Dedifferentiated amniotic fluid mesenchymal stem cell (primary cell): Measurements from ENCODE around the gene MAP4K3.
"Not testable (repeated sequence)": the region's sequence is repeated elsewhere in the genome, so short reads cannot be mapped to it uniquely, and the experiment has no call there.

Source experiments
- DNase-seq: peaks from one replicate; pipeline ENCODE4 v3.0.0-alpha.2; 2016; ENCODE audit errors: extremely low spot score

MAP4K3 gene

DNA sequence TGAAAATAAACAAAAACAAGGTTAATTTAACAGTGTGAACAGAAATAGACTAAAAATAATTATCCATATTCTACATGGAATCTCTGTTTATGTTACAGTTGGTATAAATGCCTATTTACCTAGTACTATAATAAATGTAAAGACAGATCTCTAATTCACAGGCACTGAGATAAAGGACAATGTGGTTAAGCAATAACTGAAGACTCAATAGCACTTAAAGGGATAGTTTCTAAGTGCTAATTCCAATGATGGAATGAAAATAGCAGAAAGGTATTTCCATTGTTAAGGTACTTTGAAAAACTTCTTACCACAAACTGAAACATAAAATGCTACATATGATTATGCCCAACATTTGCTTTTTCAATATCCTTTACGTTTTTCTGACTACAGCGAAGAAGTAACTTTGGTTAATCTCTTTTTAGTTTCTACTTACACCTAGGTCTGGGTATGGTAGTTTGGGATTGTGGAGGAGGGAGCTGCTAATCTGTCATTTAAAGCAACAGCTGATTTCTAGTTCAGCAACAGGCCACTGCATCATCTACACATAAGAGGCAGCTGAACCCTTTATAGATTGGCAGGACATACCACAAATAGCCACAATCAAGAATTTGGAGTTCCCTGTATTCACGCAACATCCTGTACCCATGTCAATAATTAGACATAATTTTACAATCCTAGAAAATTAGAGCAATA lies 27.2 kb downstream of the MAP4K3 start:
- DNase-seq, result no peak

DNA sequence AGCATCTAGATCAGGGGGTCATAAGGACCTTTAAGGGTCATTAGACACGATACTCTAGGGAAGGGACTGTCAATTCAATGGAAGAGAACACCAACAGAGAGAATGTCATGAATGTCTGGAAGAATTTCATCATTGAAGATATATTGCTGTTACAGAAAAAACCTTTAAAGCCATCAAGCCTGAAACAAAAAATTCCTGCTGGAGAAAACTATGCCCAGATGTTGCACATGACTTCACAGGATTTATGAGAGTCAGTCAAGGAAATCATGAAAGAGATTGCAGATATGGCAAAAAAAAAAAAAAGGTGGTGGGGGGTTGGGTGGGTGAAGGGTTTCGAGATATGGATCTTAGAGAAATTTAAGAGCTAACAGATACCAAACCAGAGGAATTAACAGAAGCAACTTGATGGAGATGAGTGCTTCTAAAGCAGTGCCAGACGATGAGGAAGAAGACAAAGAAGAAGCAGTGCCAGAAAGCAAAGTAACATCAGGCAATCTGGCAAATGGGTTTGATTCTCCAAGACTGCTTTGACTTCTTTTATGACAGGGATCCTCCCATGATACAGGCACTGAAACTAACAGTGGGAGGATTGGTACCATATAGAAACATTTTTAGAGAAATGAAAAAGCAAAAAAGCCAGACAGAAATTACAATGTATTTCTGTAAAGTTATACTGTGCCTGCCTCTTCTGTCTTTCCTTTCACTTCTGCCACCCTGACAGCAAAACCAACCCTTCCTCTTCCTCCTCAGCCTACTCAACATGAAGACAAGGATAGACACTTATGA lies 28.5 kb downstream of the MAP4K3 start:
- peak; percentile 49 for DNase-seq

DNA sequence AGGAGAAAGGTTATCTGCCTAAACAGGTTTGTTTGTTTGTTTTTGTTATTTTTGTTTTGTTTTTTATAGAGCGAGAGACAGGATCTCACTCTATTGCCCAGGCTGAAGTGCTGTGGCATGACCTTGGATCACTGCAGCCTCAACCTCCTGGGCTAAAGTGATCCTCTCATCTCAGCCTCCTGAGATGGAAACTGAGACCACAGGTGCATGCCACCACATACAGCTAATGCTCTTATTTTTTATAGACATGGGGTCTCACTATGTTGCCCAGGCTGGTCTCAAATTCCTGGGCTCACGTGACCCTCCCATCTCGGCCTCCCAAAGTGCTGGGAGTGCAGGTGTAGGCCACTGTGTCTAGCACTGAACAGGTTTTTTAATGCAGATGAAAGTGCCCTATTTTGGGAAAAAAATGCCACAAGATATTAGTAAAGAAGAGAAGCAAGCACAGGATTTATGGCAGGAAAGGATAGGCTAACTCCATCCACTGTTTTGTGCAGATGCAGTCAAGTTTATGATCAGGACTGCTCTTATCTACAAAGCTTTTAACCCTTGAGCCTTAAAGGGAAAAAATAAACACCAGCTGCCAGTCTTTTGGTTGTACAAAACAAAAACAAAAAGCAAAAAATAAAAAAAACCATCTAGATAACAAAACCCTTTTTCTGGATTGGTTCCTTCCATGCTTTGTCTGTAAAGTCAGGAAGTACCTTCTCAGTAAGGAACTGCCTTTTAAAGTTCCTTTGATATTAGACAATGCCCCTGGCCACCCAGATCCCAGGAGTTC lies 29.4 kb downstream of the MAP4K3 start:
- no peak for DNase-seq

DNA sequence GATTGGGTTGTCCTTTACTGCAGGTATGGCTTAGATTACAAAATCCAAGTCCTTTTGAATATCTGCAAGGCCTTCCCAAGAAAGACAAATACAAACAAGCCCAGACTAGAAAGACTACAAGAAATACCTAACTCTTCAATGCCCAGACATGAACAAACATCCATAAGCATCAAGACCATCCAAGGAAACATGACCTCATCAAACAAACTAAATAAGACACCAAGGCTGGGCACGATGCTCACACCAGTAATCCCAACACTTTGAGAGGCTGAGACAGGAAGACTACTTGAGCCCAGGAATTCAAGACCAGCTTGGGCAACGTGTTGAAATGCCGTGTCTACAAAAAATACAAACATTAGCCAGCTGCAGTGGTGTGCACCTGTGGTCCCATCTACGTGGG lies 31.7 kb downstream of the MAP4K3 start:
- no peak for DNase-seq

DNA sequence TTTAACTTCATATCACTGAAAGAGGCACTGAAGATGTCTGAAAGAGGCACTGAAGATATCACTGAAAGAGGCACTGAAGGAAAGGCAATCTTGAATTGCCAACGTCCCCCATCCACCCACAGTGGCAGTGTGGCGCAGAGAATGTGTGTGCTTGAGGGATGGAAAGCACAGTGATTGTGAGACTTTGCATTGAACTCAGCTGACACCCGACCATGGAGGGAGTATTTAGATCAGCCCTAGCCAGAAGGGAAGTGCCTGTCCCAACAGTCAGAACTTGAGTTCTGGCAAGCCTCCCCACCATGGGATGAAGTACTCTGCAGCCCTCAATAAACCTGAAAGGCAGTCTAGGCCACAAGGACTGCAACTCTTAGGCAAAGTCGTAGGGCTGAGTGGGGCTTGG lies 33.8 kb downstream of the MAP4K3 start:
- DNase-seq, result no peak

DNA sequence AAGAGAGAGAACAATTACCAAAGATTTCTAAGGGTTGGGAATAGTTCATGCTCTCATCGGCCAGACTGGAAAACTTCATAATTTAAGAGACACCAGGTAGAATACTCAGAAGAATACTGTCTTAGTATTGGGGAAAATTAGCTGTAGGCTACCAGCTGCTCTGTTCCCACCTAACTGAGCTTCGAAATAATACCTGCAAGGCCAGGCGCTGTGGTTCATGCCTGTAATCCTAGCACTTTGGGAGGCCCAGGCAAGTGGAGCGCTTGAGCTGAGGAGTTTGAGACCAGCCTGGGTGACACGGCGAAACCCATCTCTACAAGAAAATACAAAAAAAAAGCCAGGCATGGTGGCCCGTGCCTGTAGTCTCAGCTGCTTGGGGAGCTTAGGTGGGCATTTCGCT lies 35.8 kb downstream of the MAP4K3 start:
- no peak for DNase-seq

DNA sequence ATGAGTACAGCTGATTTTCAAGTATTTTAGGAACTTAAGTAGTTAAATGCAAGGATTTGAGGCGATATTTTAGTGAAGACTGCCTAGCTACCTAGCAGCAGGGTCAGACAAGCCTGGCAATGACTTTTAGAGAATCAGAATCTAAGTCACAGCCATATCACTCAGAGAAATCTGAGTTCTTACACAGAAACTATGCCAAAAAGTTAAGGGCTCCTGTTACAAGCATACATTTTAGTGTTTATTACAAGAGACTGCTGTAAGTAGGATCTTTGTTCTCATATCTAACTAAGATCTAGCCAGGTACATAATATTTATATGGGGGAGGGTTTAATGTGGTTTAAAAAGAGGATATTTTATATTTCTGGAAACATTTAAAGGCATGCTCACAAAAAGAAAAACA lies 37.5 kb downstream of the MAP4K3 start:
- DNase-seq, result no peak

DNA sequence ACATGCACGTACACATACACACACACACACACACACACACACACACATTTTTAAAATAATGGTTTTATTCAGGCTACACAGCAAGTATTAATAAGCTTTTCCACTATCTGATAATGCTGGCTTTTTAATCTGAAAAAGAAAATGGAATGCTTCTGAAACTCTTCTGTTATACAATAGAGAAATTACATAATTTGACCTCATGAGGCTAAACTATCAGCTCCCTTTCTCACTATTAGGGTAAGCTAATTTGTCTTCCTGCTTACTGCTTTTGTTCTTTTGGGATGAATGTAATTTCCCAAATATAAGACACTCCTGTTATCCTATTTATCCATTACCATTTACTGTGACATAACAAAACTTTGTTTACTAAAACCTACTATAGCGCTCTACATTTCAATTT lies 41.8 kb downstream of the MAP4K3 start:
- DNase-seq, result no peak

DNA sequence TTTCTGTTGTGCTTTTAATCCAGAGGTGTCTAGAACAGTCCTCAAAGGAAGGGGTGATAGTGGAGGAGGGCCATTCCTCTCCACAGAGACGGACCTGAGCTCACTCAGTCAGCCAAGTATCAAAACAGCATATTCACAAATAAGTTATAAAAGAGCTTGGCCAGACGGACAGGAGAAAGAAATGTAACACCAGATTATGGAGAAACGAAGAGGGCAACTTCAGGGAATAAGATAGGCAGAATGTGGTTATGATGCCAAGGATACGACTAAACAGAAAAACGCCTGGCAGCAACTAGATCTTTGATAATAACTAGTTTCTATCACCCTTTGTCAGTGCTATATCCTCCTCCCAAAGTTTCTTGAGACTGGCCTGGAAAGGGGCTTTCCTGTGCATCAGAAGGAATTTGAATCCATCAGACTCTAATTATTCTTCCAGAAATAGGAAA lies 42.5 kb downstream of the MAP4K3 start:
- no peak for DNase-seq

DNA sequence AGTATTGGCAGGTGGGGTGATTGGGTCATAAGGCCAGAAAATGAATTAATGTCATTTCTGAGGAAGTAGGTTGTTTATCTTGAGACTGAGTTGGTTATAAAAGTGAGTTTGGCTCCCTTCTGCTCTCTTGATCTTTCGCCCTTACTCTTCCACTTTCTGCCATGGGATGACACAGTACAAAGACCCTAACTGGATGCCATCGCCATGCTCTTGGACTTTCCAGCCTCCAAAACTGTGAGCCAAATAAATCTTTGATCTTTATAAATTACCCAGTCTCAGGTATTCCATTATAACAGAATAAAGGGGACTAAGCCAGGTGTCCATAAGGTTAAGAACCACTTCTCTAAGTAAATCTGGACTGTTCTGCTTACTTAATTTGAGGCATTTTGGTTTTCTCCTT lies 44.4 kb downstream of the MAP4K3 start:
- DNase-seq, result no peak

DNA sequence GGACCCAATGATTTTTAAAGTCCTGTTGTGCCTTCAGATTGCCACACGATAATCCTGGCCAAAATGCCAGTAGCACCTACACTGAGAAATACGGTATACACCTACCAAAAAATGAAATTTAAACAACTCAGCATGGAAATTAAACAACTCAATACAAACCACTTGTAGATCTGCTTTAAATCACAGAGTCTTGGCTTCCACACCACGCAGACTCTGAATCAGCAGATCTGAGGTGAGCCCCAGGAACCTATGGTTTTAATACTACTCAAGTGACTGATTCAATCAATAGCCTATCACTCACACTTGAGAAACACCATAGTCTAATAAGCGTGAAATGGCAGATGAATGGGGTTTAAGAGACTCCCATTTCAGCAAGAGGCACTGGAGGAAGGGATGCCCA lies 46.9 kb downstream of the MAP4K3 start:
- DNase-seq, result no peak

DNA sequence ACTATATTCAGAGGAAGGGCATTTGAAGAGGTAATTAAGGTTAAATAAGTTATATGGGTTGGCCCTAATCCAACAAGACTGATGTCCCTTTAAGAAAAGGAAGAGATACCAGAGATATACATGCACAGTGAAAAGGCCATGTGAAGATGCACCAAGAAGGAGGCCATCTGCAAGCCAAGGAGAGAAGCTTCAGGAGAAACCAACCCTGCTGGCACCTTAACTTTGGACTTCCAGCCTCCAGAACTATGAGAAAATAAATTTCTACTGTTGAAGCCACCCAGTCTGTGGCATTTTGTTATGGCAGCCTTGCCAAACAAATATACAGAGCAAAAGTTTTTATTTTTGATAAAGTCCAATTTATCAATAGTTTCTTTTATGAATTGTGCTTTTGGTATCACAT lies 51.0 kb downstream of the MAP4K3 start:
- DNase-seq, result no peak

DNA sequence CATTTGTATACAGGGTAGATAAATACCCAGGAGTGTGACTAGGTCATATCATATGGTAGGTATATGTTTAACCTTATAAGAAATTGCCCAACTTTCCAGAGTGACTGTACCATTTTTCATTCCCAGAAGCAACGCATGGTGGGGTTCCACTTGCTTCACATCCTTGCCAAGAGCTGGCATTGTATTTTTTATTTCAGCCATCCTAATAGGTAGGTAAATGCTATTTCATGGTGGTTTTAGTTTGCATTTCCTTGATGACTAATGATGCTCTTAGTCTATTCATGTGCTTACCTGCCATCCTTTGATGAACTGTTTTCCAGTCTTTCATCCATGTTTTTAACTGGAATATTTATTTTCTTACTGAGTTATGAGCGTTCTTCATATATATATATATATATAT lies 51.9 kb downstream of the MAP4K3 start:
- DNase-seq, result no peak

DNA sequence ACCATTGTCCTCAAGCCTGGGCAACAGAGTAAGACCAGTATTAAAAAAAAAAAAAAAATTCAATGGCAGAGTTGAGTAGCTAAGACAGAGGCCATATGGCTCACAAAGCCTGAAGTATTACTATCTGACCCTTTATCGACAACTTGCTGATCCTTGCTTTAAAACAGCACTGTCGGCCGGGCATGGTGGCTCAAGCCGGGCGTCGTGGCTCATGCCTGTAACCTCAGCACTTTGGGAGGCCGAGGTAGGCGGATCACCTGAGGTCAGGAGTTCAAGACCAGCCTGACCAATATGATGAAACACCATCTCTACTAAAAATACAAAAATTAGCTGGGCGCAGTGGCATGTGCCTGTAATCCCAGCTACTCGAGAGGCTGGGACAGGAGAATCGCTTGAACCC lies 53.0 kb downstream of the MAP4K3 start:
- not testable (repeated sequence) for DNase-seq

DNA sequence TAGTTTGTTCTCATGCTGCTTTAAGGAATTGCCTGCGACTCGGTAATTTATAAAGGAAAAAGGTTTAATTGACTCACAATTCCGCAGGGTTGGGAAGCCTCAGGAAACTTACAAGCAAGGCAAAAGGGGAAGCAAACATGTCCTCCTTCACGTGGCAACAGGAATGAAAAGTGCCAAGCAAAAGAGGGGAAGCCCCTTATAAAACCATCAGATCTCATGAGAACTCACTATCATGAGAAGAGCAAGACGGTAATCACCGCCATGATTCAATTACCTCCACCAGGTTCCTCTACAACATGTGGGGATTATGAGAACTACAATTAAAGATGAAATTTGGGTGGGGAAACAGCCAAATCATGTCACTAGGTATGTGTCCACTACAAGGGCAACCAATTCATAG lies 53.9 kb downstream of the MAP4K3 start:
- DNase-seq, result no peak

DNA sequence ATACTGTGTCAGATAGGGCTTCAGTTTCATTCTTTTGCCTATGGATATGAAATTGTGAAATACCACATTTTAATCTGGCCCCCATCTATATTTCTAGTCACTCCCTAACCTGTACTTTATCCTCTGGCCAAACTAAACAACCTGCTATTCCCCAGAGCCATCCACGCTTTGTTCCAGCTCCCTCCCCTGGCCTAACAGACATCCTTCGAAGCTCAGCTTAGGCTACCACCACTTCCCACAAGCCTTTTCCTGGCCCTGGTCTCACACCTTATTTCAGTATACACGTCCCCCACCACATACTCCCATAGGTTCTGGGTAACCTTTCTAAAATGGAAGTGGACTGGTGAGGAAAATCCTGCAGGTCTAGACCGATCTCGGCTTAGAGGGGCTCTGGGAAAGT lies 55.4 kb downstream of the MAP4K3 start:
- DNase-seq, result no peak

DNA sequence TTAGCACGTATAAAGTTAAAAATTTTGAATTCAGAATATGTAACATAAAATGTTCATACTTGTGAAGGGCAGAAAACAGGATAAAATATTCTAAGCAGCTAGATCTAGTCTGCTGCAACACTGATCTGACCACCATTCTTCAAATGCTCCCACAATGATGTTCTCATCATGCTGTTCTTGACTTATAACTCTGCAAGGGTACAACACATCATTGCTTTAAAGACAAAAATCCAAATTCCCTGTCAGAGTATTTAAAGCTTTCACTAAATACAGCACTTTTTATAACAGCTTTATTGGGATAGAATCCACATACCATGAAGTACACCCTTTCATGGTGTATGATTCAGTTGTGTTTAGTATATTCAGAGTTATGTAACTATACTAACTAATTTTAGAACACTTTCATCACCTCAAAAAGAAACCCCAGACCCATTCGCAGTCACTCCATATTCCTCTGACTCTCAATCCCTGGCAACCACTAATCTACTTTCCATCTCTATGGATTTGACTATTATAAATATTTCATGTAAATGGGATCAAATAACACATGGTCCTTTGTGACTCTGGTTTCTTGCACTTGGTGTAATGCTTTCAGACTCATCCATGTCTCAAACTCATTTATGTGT lies 56.4 kb downstream of the MAP4K3 start:
- peak; percentile 19 for DNase-seq

DNA sequence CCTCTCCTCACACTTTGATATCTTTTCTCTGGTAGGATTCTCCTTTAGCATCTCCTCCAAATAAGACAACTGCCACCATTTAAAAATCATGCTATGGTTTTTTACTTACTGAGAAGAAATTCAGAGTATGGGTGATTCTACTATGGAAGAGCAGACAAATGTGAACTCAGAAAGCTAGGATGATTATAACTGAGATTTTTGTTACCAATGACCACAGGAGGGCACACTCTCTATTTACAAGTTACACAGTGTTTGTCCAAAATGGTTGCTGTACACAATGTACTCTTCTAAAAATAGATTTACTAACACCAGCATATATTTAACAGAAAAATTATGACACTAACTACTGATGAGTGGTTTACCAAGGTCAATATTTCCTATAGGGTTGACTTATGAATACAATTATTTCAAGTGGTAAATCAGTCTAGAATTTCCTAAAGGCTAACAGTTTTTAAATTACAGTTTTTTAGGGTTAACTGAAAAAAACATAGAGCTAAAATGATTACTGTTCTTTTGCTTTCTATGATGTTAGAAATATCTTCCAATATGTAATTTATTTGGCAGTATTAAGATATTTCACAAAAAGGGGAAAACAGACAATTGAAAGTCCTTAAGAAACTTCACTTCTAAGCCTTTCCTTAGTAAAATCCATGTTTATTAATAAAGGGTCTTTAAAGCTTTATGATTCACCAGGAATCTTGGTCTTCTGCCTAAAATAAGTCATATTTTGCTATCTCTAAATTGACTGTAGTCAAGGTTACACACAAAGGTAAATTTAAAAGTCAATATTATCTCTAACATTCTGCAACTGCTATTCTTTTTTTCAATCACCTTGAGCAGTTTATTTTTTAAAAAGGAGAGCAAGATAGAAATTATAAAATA lies 57.2 kb downstream of the MAP4K3 start:
- DNase-seq, result peak; percentile 72

DNA sequence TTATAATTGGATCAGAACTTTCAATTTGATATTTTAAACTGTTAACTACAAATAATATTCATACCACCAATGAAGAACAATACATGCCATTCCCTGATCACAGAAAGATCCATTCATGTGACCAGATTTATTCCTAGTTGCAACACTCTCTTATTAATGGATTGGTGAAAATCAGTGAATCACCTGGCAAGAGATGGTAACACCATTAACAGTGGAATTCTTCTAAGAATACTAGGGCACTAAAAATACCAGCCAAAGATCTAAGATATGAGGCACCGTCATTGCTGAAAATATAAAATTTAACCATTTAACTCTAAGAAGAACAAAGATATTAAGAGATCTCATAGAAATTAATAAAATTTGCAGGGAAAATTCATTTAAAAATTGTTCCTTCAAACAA lies 58.1 kb downstream of the MAP4K3 start:
- DNase-seq, result no peak

DNA sequence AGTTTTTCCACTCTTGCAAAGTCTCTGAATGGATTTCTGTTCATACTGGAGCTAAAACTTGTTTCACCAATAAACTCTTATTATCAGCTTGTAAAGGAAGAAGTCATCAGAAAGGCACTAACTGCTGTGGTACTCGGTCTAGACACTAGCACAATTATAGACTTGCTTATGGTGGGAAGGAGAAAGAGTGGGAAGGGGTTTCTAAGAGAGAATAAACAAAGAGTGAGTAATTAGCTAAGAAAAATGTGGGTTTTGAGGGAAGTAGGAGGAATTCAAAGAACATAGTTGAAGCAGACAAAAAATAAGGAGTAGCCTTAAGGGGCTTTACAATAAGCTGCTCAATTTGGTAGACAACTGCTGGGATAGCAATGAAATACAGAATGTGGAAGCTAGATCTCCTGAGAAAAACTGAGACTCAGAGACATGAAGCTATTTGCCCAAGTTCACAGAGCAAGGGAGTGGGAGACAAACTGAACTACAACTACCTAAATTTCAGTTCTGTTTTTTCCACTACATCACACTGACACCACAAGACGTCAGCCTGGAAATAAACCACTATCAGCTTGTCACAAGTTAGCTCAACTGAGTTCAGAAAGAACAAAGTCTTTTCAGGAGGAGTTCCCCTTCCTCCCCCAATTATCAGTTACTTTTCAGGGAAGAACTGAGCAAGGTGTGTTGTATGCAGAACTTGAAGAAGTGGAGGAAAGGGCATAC lies 59.7 kb downstream of the MAP4K3 start:
- DNase-seq, result no peak

DNA sequence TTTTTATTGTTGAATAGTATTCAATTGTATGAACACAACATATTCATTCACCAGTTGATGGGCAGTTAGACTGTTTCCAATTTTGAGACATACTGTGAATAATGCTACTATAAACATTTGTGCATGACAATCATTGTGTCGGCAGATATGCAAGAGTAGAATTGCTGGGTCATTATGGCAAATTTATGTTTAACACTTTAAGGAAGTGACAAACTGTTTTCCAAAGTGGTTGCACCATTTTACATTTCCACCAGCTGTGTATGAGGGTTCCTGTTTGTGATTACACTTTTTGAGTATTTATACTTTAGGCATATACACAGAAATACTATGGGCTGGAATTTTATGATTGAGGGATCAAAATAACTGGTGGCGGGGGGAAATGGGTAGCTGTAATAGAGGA lies 61.2 kb downstream of the MAP4K3 start:
- no peak for DNase-seq
